Measurements from ENCODE around the gene PRICKLE3.

- TF ChIP-seq CTCF (conservative IDR thresholded peaks at IDR 0.05; ENCODE audit: low read length) (no peak), EZH2phosphoT487 (IDR thresholded peaks at IDR 0.05; ENCODE audit: borderline replicate concordance) (no peak)
These were observed 17.8 kb upstream of the PRICKLE3 start for GRCh38 chrX:49204017-49204416.
